Prostate gland (tissue), 2 donors: ENCODE data around the gene ENGASE. TPM values are rescaled to one million over a fixed set of nuclear protein-coding genes. Genes with fewer than 3 reads are reported as not detected.
A peak's percentile ranks its signal among the peaks of the same experiment; 100 is the strongest.
"Not testable (repeated sequence)": the region's sequence is repeated elsewhere in the genome, so short reads cannot be mapped to it uniquely, and the experiment has no call there.

Experiments used
- DNase-seq: peaks from one replicate; pipeline ENCODE4 v3.0.0-alpha.2; 2019; ENCODE audit warnings: low spot score
- H3K27ac ChIP-seq, 2 donors: fragments of 200-600 bp; sonication (generic); 2 replicates each; pipeline ENCODE4 v1.5.1; 2017 to 2019
- H3K27me3 ChIP-seq: fragments of 200-600 bp; sonication (generic); replicated peaks from 2 replicates; pipeline ENCODE4 v1.5.1; 2019; ENCODE audit not compliant: insufficient read depth
- H3K36me3 ChIP-seq, 2 donors: fragments of 200-600 bp; sonication (generic); 1 replicate in 1 of 2; 2 replicates in 1 of 2; pipeline versions ENCODE4 v1.5.1 to v1.8.1; 2017 to 2019
- H3K4me1 ChIP-seq: fragments of 200-600 bp; sonication (generic); replicated peaks from 2 replicates; pipeline ENCODE4 v1.5.1; 2019
- H3K4me3 ChIP-seq, 2 donors: fragments of 200-600 bp; sonication (generic); 2 replicates each; pipeline ENCODE4 v1.5.1; 2017 to 2019
- H3K9me3 ChIP-seq: fragments of 200-600 bp; sonication (generic); 2 replicates; pipeline ENCODE4 v1.5.1; 2017
- CTCF ChIP-seq, 4 experiments: fragments of 200-600 bp in 2 of 4; fragments of 450-650 bp in 2 of 4; sonication (generic) in 2 of 4; IDR thresholded peaks; 1 replicate in 3 of 4; 2 replicates in 1 of 4; pipeline ENCODE4 v1.5.1; 2016 to 2019; ENCODE audit warnings: antibody characterized with exemption in 4 of 4, mild to moderate bottlenecking in 2 of 4, moderate library complexity in 2 of 4
- POLR2A ChIP-seq: fragments of 450-650 bp; IDR thresholded peaks from one replicate; pipeline ENCODE4 v1.6.1; 2016; ENCODE audit warnings: antibody characterized with exemption, mild to moderate bottlenecking
- POLR2AphosphoS5 ChIP-seq: sonication (generic); formaldehyde crosslinking; IDR thresholded peaks from one replicate; pipeline ENCODE4 v1.6.1; 2017; ENCODE audit warnings: antibody characterized with exemption
- WGBS: methylation state at CpG from one replicate; pipeline ENCODE4 v1.1.5; 2018; 5-methylcytosine and 5-hydroxymethylcytosine counted together
- intact Hi-C: fragments of 100-400 bp; cut with DNase I; formaldehyde crosslinking; loops from one replicate; pipeline ENCODE4 v1.14.2; 2022
- total RNA-seq, 2 donors: library from RNA; depleted of rRNA; stranded (reverse); fragments of >200 nt; gene quantifications; one replicate each; pipeline ENCODE4 v1.1.0, GENCODE V29; 2016

ENGASE gene
- total RNA-seq, 2 donors from 2014 or later: 19.4 to 45.7 TPM

DNA sequence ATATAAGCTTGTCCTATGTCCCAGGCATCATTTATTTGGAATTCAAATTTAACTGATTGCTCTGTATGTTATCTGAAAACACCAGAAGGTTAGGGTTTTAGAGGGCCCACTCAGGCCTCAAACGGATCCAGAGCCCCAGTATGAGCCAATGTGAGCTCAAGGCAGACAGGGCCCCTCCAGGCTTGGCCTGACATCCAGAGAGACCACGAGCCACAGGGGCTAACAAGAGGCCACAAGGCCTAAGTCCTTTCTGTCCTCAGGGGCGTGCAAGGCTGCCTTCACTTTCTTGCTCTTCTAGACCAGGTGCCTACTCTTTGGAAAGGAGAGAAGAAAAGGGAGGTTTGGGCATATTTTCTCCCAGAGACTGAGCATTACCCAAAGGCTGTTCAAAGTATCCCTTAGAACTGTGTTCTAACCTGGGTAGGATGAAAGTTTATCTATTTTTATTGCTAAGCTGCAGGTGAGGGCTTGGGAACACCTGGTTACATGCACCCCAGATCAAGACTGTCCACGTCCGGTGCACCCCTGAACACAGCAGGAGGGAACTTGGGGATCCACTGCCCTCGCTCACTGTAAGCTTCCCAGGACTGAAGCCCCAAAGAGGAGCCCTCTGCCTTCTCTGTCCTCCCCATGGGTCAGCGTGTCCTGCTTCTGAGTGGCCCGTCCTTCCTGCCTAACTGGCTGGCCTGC is 1.5 kb upstream of the ENGASE start:
- Histone ChIP-seq H3K4me3 (no peak overlapping the region), H3K4me1 (peaks cover 9% of the 10 kb centered on the region), H3K36me3 (no peaks in the 10 kb centered on the region), H3K9me3 (no peaks in the 10 kb centered on the region), H3K27ac (peak overlapping the region; percentile 11 to 81), H3K27me3 (no peaks in the 10 kb centered on the region)
- no peak for DNase-seq
- TF ChIP-seq CTCF (IDR thresholded peaks at IDR 0.05) (no peak), POLR2A (no peak), POLR2AphosphoS5 (no peak)
- WGBS: 76% methylated on average over 8 of the region's 8 CpGs
- intact Hi-C loops: no loop called here

DNA sequence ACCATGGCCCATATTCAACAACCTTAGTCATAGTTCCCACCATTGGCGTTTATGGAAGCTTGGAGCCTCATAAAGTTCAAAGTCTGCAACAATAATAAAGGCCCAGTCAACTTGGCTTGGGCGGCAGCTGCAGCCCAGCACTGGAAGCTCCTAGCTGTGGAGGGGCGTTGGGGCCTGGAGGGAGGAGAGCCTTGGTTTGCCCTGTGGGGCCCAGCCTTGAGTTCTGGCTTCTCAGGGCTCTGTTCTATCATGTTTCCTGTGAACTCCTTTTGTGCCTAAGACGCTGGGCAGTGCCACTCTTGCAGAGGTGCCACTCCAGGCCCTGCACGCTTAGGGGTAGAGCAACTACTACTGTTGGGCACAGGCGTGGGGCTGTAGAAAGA is 927 bp upstream of the ENGASE start:
- intact Hi-C loops: no loop called here
- Histone ChIP-seq H3K4me3 (no peak overlapping the region), H3K27me3 (no peaks in the 10 kb centered on the region), H3K9me3 (no peaks in the 10 kb centered on the region), H3K36me3 (no peaks in the 10 kb centered on the region), H3K4me1 (peaks cover 9% of the 10 kb centered on the region), H3K27ac (peak overlapping the region; percentile 11 to 81)
- TF ChIP-seq POLR2AphosphoS5 (peak; percentile 80), CTCF (IDR thresholded peaks at IDR 0.05) (no peak)
- WGBS: 68% methylated on average over 6 of the region's 6 CpGs
- DNase-seq: peak; percentile 60

DNA sequence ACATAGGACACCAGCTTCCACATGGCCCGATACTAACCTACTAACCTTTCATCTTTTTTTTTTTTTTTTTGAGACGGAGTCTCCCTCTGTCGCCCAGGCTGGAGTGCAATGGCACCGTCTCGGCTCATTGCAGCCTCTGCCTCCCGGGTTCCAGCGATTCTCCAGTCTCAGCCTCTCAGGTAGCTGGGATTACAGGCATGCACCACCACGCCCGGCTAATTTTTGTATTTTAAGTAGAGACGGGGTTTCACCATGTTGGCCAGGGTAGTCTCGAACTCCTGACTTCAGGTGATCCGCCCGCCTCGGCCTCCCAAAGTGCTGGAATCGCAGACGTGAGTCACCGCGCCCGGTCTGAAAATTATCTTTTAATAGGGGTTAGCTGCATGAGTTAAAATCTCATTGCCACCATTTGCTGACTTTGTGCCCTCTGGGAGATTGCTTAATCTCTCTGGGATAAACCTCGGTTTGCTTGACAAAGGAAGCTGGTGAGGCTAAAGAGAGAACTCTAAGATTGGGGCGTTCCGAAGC is 439 bp upstream of the ENGASE start:
- H3K36me3 ChIP-seq, H3K4me1 ChIP-seq, intact Hi-C loops, H3K9me3 ChIP-seq, H3K27me3 ChIP-seq, DNase-seq: not testable (repeated sequence)
- Histone ChIP-seq H3K4me3 (peak overlapping the region; percentile 88 to 90), H3K27ac (peak overlapping the region; percentile 69 to 81)
- 71% methylated on average over 22 of the region's 22 CpGs for WGBS

DNA sequence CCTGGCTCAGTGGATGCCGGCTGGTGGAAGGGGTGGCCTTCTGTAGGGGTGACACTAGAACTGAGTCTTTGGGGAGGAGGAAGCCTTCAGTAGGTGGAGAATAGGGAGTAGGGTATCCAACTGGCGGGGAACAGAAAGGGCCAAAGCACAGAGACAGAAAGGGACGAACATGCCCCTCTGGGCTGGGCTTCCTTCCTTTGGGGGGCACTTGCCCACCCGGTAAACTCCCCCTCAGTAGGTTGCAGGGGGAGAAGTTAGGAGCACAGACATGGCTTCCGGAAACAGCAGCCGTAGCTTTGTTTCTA is 774 bp downstream of the ENGASE start:
- Histone ChIP-seq H3K4me1 (peaks cover 9% of the 10 kb centered on the region), H3K27me3 (no peaks in the 10 kb centered on the region), H3K36me3 (peaks cover 0 to 5% of the 10 kb centered on the region in 2 donors), H3K4me3 (peak overlapping the region; percentile 88 to 90), H3K27ac (peak overlapping the region; percentile 69 to 81), H3K9me3 (no peaks in the 10 kb centered on the region)
- WGBS: 14% methylated on average over 6 of the region's 6 CpGs
- TF ChIP-seq POLR2A (no peak), CTCF (IDR thresholded peaks at IDR 0.05) (no peak), POLR2AphosphoS5 (no peak)
- intact Hi-C loops: no loop called here
- no peak for DNase-seq

- H3K36me3 ChIP-seq: peaks cover 0 to 8% of the 10 kb centered on the region in 2 donors
- H3K9me3 ChIP-seq: no peaks in the 10 kb centered on the region
- no peak for TF ChIP-seq CTCF (IDR thresholded peaks at IDR 0.05)
- no peak for TF ChIP-seq POLR2AphosphoS5
- TF ChIP-seq POLR2A: no peak
- DNase-seq: no peak
- H3K4me3 ChIP-seq: peak overlapping the region in 1 of 2 donors; percentile 90
- intact Hi-C loops: no loop called here
- WGBS: 84% methylated on average over 9 of the region's 9 CpGs
- no peaks in the 10 kb centered on the region for H3K27me3 ChIP-seq
- peak overlapping the region in 1 of 2 donors; percentile 81 for H3K27ac ChIP-seq
- H3K4me1 ChIP-seq: peaks cover 9% of the 10 kb centered on the region
Measured at GRCh38 chr17:79075861-79076406, 1.3 kb downstream of the ENGASE start.
